Spleen (tissue), 7 donors: ENCODE measurements around the gene KCNC1.

Source experiments
- CTCF ChIP-seq, 11 experiments: fragments of 200-600 bp in 7 of 11; fragments of 450-650 bp in 4 of 11; sonication (generic) in 4 of 11; IDR thresholded peaks in 8 of 11; conservative IDR thresholded peaks in 3 of 11; 1 replicate in 7 of 11; 2 replicates in 4 of 11; pipeline versions ENCODE4 v1.4.0 to v1.8.0; 2016 to 2021; ENCODE audit warnings: antibody characterized with exemption in 11 of 11, inconsistent platforms in 4 of 11, mild to moderate bottlenecking in 1 of 11
- POLR2A ChIP-seq, 3 donors: fragments of 450-650 bp; IDR thresholded peaks; one replicate each; pipeline ENCODE4 v1.5.1; 2017; ENCODE audit warnings: antibody characterized with exemption in 3 of 3, mild to moderate bottlenecking in 1 of 3
- donor health status: DM: no; HTN: no; CAD: no; lungs with moderate emphysema.
- donor health status: DM: no; HTN: no; CAD: no.
- donor health status: DM: no; HTN: no; CAD: no.

GRCh38 chr11:17828311-17828751 is 93.8 kb downstream of the KCNC1 start:
- no peak for TF ChIP-seq CTCF (IDR thresholded peaks at IDR 0.05 in 8 of 11, conservative IDR thresholded peaks at IDR 0.05 in 3 of 11)
- no peak for TF ChIP-seq POLR2A (IDR thresholded peaks at IDR 0.05)
